Inflammatory macrophage (primary cell): Measurements from ENCODE around the gene PLXNA4.

ENCODE experiments used
- DNase-seq, 2 donors: peaks; one replicate each; pipeline ENCODE4 v3.0.0-alpha.2; 2020 to 2022

Gene PLXNA4

GRCh38 chr7:132131196-132131595 lies 445.1 kb downstream of the PLXNA4 start:
- no peak for DNase-seq

- DNase-seq = no peak
These were observed 445.8 kb downstream of the PLXNA4 start for GRCh38 chr7:132130497-132130896.

- DNase-seq = no peak
These were observed 450.2 kb downstream of the PLXNA4 start for GRCh38 chr7:132125872-132126595.

GRCh38 chr7:132125096-132125495 lies 451.2 kb downstream of the PLXNA4 start:
- no peak for DNase-seq

- DNase-seq = no peak
These were observed 451.7 kb downstream of the PLXNA4 start for GRCh38 chr7:132124575-132124974.

- DNase-seq = no peak
These were observed 452.5 kb downstream of the PLXNA4 start for GRCh38 chr7:132123773-132124172.

- no peak for DNase-seq
These were observed 453.4 kb downstream of the PLXNA4 start for GRCh38 chr7:132122901-132123300.

- DNase-seq = no peak
These were observed 454.3 kb downstream of the PLXNA4 start for GRCh38 chr7:132121987-132122386.

- DNase-seq = no peak
These were observed 457.6 kb downstream of the PLXNA4 start for GRCh38 chr7:132118641-132119040.

GRCh38 chr7:132117636-132118035 lies 458.6 kb downstream of the PLXNA4 start:
- no peak for DNase-seq

GRCh38 chr7:132117181-132117580 lies 459.1 kb downstream of the PLXNA4 start:
- no peak for DNase-seq

- no peak for DNase-seq
These were observed 459.9 kb downstream of the PLXNA4 start for GRCh38 chr7:132116369-132116768.

GRCh38 chr7:132115758-132116157 lies 460.5 kb downstream of the PLXNA4 start:
- DNase-seq = no peak

GRCh38 chr7:132115028-132115427 lies 461.2 kb downstream of the PLXNA4 start:
- DNase-seq = no peak

GRCh38 chr7:132114411-132114810 lies 461.9 kb downstream of the PLXNA4 start:
- DNase-seq = no peak

- DNase-seq = no peak
These were observed 462.5 kb downstream of the PLXNA4 start for GRCh38 chr7:132113536-132114371.

- DNase-seq = no peak
These were observed 463.6 kb downstream of the PLXNA4 start for GRCh38 chr7:132112657-132113056.

- no peak for DNase-seq
These were observed 464.2 kb downstream of the PLXNA4 start for GRCh38 chr7:132112106-132112505.

- DNase-seq = no peak
These were observed 465.6 kb downstream of the PLXNA4 start for GRCh38 chr7:132110692-132111091.

- no peak for DNase-seq
These were observed 466.5 kb downstream of the PLXNA4 start for GRCh38 chr7:132109769-132110168.

GRCh38 chr7:132108563-132108962 lies 467.7 kb downstream of the PLXNA4 start:
- DNase-seq = no peak

- no peak for DNase-seq
These were observed 469.8 kb downstream of the PLXNA4 start for GRCh38 chr7:132106491-132106890.

GRCh38 chr7:132105096-132105495 lies 471.2 kb downstream of the PLXNA4 start:
- no peak for DNase-seq

- no peak for DNase-seq
These were observed 472.6 kb downstream of the PLXNA4 start for GRCh38 chr7:132103718-132104117.
